Activated CD8-positive, alpha-beta memory T cell treated with anti-CD3 and anti-CD28 coated beads, Interleukin-2, amount 50 U/mL, for 48 hours (primary cell): Measurements from ENCODE around the gene PODN.

Experiments
- DNase-seq: peaks from one replicate; pipeline ENCODE4 v3.0.0-alpha.2; 2020

Gene PODN

DNA sequence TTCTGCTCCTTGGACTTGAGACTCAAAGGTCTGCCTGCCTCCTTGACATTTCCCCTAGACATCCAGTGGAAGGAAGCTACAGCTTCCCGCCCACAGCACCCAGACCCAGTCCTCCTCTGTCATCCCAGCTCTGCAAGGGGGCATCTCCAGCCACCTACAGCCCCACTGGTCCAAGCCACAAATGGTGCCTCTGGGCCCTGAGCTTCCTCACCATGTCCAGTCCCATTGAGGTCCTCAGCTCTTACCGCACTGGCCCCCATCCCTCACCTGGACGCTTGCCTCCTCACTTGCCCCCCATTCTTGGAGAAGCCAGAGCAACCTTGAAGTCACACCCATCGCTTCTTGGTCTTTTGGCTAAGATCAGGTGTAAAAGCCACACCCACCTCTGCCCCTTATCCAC, 13.2 kb downstream of the PODN start:
- no peak for DNase-seq

DNA sequence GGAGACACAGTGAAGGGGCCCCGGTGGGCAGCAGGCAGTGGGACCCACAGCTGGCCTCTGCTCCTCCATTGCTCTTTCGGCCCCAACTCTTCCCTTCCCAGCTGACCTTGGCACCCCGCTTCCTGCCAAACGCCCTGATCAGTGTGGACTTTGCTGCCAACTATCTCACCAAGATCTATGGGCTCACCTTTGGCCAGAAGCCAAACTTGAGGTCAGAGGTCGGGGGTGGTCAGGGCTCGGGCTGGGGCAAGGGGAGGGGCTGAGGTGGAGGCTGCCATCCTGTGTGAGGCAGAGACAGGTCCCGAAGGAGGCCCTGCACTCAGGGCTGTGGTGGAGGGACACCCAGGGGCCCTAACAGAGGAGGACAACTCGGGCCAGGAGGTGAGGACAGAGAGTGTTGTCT, 13.7 kb downstream of the PODN start:
- no peak for DNase-seq

DNA sequence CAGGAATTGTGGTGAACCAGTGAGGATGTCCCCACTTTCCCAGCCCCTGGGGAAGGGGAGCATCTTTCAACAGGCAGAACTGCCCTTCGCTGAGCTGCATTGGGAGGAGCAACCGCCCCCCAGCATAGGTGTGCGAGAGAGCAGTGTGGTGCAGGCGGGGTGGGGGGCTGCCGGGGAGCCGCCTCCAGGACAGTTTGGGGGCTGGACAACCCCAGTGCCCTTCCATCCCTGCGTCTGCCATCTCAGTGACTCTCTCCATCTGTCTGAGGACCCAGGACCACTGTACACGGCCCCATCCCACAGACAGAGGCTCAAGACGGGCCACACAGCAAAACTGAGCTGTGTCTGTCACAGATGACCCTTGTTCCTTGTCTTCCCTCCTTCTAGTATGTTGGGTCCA, 14.2 kb downstream of the PODN start:
- no peak for DNase-seq

DNA sequence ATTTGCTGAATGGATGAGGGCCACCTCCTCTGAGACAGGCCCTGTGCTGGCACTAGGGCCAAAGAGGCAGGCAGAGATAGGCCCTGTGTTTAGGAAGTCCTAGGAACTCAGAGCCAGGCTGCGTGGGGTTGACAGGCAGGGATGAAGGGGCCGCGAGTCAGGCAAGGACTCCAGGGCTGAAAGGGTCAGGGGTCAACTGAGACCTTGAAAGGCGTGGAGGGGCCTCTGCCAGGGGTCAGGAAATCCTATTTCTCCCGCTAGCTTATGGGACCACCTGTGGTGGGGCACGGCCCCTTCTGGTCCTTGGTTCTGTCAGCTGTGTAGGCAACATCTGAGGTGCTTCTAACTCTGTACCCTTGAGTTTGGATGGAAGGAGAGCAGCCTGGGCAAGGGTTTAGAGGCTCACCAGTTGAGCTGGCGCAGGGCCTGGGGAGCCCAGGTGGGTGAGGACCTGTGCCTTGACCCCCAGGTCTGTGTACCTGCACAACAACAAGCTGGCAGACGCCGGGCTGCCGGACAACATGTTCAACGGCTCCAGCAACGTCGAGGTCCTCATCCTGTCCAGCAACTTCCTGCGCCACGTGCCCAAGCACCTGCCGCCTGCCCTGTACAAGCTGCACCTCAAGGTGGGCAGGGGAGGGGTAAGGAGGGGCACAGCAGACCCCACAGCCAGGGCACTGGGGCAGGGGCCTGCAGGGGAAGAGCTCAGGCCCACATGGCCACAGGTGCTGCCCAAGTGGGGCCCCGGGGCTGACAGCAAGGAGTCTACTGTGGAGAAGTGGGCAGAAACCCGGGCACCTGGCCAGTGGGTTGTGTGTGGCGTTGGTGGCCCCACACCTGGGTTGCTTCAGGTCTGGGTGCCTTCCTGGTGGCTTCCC, 14.9 kb downstream of the PODN start:
- no peak for DNase-seq

DNA sequence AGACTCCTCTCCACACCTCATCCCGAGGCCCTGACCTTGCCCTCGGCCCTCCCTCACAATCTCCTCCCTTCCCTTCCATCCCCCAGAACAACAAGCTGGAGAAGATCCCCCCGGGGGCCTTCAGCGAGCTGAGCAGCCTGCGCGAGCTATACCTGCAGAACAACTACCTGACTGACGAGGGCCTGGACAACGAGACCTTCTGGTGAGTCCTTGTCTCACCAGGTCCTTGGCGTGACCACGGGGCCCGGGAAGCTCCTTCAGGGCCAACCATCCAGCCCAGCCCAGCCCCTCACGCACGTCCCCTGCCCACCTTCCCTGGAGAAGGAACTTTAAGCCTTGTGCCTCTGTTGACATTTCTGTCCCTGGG, 15.6 kb downstream of the PODN start:
- DNase-seq = no peak

DNA sequence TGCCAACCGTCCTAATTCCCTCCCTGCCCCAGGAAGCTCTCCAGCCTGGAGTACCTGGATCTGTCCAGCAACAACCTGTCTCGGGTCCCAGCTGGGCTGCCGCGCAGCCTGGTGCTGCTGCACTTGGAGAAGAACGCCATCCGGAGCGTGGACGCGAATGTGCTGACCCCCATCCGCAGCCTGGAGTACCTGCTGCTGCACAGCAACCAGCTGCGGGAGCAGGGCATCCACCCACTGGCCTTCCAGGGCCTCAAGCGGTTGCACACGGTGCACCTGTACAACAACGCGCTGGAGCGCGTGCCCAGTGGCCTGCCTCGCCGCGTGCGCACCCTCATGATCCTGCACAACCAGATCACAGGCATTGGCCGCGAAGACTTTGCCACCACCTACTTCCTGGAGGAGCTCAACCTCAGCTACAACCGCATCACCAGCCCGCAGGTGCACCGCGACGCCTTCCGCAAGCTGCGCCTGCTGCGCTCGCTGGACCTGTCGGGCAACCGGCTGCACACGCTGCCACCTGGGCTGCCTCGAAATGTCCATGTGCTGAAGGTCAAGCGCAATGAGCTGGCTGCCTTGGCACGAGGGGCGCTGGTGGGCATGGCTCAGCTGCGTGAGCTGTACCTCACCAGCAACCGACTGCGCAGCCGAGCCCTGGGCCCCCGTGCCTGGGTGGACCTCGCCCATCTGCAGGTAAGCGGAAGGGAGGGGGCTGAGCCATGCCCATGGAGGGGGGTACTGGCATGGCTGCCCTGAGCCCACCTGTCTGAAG, 16.5 kb downstream of the PODN start:
- no peak for DNase-seq

DNA sequence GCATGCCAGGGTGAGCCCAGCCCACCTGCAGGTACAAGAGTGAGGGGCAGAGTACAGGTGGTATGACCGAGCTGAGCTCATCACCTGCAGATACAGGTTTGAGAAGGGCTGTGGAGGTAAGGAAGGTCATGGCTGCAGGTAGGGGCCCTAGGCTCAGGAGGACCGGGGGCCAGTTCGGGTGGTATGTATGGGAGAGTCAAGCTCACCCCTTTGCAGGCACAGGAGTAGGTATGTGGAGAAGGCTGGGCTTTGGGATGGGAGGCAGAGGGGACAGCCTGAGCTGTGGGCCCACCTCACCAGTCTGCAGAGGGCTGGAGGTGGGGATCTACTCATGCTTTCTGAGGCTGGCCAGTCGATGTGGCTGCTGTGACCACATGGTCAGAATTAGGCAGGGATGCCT, 17.2 kb downstream of the PODN start:
- DNase-seq = no peak

DNA sequence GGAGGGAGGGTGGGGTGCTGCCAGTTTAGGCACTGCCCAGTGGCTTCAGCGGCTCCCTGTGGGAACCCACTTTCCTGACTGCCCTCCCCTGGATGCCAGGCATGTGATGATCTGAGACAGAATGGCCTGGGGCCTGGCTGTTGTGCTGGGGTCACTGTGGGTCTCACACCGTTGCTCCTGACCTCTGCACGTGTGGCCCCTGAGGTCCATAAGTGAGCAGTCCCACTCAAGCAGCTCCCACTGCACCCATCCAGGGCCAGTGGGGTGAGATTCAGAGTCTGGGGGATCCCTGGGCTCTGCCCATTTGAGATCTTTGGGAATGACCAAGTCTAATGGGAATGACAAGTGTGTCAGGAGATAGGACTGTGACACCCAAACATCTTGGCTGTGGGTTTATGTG, 18.0 kb downstream of the PODN start:
- no peak for DNase-seq

DNA sequence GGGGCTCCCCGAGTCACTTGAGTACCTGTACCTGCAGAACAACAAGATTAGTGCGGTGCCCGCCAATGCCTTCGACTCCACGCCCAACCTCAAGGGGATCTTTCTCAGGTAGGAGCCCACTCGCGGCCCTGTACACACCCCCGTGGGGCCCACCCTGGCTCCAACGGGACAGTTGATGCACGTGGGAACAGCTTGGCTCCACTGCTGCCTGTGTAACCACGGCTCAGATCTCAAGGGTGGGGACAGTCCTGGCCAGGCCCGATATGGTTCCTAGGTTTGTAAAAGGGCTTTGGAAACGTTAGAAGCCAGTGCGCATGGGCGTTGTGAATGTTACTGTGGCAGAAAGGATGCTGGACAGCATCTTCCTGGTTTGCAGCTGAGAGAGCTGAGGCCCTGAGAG, 18.8 kb downstream of the PODN start:
- DNase-seq = no peak

DNA sequence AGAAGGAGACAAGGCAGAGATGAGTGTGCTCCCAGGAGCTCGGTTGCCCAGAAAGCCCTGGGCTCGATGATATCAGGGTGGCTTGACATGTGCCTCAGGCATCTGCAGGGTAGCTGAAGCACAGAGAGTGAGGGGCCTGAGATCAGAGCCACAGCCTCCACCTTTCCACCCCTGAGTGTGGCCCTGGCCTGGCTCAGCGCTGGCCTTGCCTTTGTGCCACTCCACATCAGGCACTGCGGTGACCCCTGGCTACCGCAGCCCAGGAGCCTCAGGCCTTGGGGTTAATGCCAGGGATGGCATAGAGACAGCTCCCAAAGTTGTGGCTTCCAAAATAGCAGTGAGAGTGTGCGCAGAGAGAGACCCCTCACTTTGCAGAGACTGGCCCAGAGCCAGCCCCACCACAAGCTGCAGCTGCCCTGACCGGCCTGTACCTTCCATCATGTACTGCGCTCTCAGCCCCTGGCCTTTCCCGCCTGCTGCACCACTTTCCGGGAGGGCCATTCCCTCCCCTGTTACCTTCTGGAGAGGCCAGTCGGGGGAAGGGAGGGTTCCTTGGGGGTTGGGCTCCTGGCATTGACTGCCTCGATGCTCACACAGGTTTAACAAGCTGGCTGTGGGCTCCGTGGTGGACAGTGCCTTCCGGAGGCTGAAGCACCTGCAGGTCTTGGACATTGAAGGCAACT, 19.5 kb downstream of the PODN start:
- no peak for DNase-seq

DNA sequence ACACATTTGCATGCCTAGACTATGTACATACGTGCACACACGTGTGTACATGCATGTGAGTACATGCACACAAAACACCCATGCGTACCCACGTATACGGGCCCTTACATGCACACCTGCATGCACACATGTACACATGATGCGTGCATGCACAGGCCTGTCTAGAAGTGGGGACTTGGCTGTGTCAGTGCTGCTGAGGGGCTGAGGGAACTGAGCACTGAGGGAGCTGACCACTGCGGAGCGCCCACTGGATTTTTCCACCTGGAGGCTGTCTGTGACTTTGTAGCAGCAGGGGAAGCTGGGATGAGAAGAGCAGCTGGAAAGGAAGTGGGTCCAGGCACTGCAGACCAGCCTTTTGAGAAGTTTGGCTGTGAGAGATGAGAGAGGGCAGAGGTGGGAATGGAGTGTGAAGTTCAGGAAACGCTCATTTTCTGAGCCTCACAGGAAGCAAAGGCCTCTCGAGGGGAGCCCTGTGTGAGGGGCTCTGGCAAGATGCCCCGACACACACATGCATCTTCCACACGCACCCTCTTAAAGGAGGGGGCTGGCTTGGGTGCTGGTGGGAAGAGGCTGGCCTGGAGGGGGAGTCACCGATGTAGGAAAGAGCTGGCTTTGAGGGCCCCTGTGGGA, 20.9 kb downstream of the PODN start:
- DNase-seq = no peak

DNA sequence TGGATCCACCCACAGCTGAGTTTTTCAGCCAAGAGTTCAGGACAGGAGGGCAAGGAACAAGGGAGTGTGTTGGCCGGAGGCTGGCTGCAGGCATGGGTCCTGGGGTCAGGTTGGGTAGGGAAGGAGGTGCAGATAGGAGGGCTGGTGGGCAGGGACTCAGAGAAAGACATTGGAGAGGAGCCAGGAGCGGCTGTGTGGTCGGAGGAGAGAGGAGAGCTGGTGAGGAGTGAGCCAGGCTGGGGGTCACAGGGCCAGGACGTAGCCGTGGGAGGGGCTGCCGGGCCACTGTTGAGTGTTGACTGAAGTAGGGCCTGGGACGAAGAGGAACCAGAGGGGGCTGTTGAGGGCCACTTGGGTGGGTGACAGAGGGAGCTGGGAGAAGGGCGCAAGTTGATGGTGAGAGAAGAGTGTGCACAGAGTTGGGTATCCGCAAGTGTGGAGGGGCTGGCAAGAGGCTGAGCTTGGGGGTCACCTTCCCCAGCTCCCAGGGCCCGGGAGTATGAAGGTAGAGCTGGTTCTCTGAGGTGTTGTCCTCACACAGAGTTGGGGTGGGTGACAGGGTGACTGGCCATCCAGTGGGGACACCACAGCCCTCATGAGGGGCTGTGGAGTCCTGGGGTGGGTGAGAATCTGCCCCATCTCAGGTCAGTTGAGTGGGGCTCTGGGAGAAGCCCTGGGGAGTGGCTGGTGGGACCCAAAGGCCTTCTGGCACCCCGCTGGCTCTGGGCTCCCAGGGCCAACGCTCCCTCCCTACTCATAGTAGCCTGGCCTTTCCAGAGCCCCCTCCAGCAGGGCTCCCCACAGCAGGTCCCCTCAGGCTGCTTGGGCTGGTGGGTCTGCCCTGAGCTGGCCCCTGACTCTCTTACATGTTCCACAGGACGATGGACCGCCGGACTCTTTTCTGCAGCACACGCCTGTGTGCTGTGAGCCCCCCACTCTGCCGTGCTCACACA, 21.9 kb downstream of the PODN start:
- no peak for DNase-seq

DNA sequence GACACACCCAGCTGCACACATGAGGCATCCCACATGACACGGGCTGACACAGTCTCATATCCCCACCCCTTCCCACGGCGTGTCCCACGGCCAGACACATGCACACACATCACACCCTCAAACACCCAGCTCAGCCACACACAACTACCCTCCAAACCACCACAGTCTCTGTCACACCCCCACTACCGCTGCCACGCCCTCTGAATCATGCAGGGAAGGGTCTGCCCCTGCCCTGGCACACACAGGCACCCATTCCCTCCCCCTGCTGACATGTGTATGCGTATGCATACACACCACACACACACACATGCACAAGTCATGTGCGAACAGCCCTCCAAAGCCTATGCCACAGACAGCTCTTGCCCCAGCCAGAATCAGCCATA, 22.6 kb downstream of the PODN start:
- DNase-seq = no peak

DNA sequence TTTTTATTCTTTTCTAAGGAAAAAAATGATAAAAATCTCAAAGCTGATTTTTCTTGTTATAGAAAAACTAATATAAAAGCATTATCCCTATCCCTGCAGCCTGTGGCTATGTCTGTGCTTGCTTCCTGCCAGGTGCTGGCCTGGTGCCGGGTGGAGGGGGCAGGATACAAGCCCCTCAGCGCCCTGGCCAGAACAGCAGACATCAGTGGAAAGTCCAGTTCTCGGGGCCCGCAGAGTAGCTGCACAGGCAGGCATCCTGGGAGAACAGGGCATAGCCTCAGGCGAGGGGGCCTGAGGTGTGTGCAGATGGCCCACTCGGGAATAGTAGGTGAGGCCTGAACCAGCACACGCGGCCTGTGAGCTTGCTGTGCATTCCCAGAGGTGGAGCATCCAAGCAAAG, 23.4 kb downstream of the PODN start:
- no peak for DNase-seq

DNA sequence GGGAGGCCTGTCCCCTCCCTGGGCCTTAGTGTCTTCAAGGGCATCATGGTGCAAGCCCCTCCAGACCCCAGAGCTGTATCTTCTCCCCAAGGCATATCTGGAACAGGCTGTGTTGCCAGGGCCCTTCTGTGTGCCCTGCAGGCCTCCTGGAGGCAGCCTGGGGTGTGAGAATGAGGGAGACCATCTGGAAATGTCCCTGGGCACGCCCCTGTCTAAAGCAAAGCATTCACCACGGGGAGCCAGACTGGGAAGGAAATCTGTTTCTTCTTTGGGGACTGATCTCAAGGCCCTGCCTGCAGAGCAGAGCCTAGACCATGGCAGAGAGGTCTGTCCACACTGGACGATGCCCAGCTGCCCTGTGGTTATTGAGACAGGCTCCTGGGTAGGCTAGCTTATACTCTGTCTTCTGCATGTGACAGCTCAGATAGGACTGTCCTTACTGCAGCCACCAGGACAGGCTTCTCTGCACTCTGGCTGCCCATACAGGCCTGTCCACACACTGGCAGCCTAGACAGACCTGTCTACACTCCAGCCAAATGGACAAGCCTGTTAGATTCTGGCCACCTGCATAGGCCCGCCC, 24.6 kb downstream of the PODN start:
- DNase-seq = no peak

DNA sequence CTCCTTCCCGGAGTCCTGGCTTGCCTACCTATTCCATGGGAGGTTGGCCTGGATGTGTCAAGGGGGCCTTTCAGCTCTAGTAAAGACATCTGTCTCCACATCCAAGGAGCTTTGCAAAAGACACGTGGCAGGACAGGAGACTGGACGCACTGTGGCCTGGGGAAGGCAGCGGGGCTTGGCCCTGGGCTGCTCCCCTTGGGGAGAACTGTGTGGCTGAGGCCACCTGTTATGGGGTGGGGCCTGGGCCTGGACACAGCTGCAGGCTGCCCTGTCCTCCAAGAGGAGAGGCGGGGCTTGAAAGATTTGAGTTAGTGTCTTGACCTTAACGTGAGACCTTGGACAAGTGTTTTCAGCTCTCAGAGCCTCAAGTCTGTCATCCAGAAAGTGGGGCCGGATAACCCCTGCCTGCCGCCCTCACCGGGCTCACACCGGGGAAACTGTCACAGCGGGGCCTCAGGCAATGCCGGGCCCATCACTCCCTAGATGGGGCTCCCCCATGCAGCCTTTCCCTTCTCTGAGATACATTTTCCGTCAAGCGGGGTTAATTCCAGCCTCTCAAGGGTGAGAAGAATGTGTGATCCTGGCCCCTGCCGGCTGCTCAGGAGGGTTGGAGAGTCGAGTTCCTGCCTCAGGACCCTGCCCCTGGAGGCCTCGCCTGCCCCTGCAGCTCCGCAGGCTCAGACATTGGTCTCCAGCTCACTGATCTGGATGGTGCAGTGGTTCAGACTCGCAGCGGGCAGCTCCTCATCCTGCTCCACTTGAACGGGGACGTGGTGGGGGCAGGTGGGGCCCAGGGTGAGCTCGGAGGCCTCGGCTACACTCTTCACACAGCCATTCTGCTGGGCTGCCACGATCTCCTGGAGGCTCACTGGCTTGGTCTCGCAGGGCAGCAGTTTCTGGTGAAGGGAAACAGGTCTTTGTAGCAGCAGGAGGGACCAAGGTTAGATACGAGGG, 25.6 kb downstream of the PODN start:
- DNase-seq = no peak

DNA sequence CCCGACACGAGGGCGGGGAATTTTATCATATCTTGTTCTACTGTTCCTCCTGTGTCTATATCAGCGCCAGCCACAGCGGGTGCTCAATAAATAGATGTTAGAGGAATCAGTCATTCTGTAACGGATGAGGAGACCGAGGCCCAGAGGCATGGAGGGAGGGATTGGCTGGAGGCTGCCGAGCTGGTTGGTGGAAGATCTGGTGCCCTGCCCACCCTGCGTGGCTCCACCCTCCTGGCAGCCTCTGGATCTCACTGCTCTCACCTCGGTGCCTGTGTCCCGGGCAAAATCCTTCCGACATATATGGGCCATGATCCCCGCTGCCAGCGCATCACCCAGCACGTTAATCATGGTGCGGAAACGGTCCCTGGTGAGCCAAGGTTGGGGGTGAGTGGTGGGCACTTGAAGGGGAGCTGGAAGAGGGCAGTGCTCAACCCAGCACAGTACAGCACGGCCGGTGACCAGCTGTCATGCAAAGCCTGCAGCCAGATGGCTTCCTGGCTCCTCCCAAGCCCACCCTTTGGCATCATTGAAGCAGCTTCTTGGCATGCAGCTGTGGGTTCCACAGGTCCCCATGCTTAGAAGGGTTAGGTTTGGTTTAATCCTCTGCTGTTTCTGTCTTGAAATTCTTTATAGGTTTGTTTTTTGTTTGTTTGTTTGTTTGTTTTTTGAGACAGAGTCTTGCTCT, 26.7 kb downstream of the PODN start:
- DNase-seq = no peak

DNA sequence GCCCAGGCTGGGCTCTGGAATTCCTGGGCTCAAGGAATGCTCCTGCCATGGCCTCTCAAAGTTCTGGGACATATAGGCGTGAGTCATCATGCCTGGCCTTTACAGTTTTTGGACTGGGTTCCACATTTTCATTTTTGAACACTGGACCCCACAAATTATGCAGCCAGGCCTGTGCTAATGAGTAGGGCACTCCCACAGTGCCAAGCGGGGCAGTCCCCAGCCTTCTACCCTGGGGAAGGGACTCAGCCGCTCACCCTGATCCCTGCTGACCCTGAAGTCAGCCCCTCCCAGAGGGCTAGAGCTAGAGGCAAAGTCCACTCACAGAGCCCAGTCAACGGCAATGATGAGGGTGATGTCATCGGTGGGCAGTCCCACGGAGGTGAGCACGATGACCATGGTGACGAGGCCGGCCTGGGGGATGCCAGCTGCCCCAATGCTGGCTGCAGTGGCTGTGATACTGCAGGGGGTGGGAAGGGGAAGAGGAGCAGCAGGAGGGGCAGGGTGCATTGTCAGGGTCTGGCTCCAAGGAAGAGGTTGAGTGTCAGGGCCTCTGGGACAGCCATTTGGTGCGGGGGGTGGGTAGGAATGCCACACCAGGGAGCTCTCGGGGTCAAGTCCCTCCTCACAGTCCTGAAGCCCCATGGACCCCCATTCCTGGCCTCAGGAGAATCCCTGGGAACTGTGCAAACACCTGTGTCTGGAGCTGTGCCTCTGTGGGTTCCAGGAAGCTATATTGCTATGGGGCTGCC, 27.6 kb downstream of the PODN start:
- no peak for DNase-seq
